T-helper 2 cell treated with Interferon-gamma antibody and Interleukin-4, amounts not matched to agents 5 μg/mL and 100 μg/mL, for 36 hours (primary cell): ENCODE measurements around the gene LRG1.

Experiments used
- DNase-seq: peaks from one replicate; pipeline ENCODE4 v3.0.0; 2021; ENCODE audit warnings: low spot score
- H3K27ac Mint-ChIP-seq: one replicate; pipeline ENCODE4 v1.8.0; 2021; ENCODE audit warnings: mild to moderate bottlenecking, mixed read lengths
- H3K27me3 Mint-ChIP-seq: one replicate; pipeline ENCODE4 v1.8.0; 2021; ENCODE audit warnings: low read depth, mixed read lengths
- H3K36me3 Mint-ChIP-seq: one replicate; pipeline ENCODE4 v1.8.0; 2021; ENCODE audit warnings: low read depth, mixed read lengths
- H3K4me1 Mint-ChIP-seq: one replicate; pipeline ENCODE4 v1.8.0; 2021; ENCODE audit warnings: low read depth, mixed read lengths
- H3K4me3 Mint-ChIP-seq: one replicate; pipeline ENCODE4 v1.8.0; 2022; ENCODE audit warnings: mild to moderate bottlenecking, moderate library complexity, mixed read lengths
- H3K9me3 Mint-ChIP-seq: one replicate; pipeline ENCODE4 v1.8.0; 2021; ENCODE audit warnings: mixed read lengths

Gene LRG1

DNA sequence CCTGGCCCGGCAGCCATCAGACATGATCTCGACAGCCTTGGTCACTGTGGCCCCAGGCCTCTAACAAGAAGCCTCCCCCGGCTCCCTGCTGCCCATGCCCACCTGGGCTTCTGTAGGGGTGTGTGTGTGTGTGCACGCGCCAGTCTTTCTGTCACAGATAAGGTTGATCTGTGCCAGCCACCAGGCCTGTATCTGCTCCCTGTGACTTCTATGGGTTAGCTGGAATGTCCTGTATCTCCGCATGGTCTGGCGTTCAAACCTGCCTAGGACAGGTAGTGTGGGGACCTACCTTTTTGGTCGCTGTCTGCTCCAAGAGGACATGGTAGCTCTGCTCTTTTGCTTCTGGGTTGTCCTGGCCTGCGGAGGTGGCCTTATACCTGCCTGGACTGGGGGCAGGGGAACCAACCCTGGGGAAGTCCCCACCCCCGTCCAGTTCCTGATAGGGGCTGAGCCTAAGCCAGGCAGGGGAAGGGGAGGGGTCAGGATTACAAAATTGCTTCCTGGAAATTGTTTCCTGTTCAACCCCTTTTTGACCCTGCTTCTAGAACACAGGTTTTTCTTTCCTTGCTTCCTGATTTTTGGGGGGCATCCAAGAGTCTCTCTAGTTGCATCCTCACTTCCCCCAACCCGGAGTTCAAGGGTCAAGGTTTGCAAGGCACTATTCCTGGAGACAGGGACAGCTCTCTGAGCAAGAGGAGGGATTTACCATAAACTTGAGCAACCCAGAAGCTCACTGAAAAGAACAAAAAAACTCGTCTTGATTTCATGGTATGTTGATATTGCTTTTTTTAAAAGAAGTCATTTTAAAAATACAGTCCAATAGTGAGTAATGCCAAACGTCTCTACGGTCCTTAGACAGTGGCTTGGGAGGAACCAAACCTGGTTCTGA is at the start of gene LRG1:
Gene LRG1, minus strand, starts transcription at position 344 of the 889 bp plus-strand sequence. Its CDS starts 23 bp downstream, at position 321.
- Mint-ChIP-seq H3K4me3 (peak within 1 kb of the TSS; percentile 27), H3K27ac (no peak within 1 kb of the TSS), H3K4me1 (peaks cover 3% of the 10 kb centered on the region), H3K36me3 (no peaks in the 10 kb centered on the region), H3K27me3 (peaks cover 4% of the 10 kb centered on the region), H3K9me3 (peaks cover 4% of the 10 kb centered on the region)
- DNase-seq = no peak

DNA sequence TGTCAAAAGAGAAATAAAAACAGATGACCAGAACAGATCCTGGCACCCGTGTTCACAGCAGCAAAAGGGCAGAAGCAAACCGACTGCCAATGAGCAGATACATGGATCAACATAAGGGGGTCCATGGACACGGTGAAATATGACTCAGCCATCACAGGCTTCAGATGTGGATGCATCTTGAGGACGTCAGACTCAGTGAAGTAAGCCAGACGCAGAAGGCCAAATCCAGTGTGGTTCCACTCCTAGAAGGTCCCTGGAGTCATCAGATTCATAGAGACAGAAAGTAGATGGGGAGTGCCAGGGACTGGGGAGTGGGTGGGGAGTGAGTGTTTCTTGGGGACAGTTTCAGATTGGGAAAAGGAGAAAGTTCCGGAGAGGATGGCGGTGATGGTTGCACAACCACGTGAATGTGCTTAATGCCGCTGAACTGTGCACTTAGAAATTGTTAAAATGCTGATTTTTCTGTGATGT is 48.5 kb upstream of the LRG1 start:
- no peaks in the 10 kb centered on the region for H3K9me3 Mint-ChIP-seq
- DNase-seq = no peak
- no peaks in the 10 kb centered on the region for H3K36me3 Mint-ChIP-seq
- no peaks in the 10 kb centered on the region for H3K4me1 Mint-ChIP-seq
- H3K27ac Mint-ChIP-seq = no peak overlapping the region
- peaks cover 49% of the 10 kb centered on the region for H3K27me3 Mint-ChIP-seq
- no peak overlapping the region for H3K4me3 Mint-ChIP-seq

DNA sequence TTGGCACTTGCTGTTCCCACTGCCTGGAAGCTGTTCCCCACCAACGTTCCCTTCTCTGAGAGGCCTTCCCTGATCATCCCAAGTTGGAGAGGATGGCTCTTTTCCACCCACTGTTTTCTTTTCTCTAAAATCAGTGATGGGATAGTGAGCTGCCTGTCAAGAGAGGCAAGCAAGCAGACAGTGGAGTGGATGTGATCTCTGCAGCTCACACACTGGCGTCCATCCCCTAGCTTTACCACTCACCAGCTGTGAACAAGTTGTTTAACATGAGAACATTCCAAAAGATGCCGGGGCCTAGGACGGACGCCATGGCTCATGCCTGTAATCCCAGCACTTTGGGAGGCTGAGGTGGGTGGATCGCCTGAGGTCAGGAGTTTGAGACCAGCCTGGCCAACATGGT is 47.7 kb upstream of the LRG1 start:
- no peak for DNase-seq
- Mint-ChIP-seq H3K4me1 (no peaks in the 10 kb centered on the region), H3K27me3 (peaks cover 48% of the 10 kb centered on the region), H3K27ac (no peak overlapping the region), H3K36me3 (no peaks in the 10 kb centered on the region), H3K4me3 (no peak overlapping the region), H3K9me3 (no peaks in the 10 kb centered on the region)

GRCh38 chr19:4586691-4587090 is 46.9 kb upstream of the LRG1 start:
- Mint-ChIP-seq H3K4me3 (no peak overlapping the region), H3K9me3 (no peaks in the 10 kb centered on the region), H3K4me1 (peaks cover 1% of the 10 kb centered on the region), H3K36me3 (no peaks in the 10 kb centered on the region), H3K27me3 (peaks cover 54% of the 10 kb centered on the region), H3K27ac (no peak overlapping the region)
- no peak for DNase-seq

- Mint-ChIP-seq H3K4me1 (peaks cover 1% of the 10 kb centered on the region), H3K36me3 (no peaks in the 10 kb centered on the region), H3K27ac (no peak overlapping the region), H3K27me3 (peaks cover 49% of the 10 kb centered on the region), H3K4me3 (no peak overlapping the region), H3K9me3 (no peaks in the 10 kb centered on the region)
- no peak for DNase-seq
Measured at GRCh38 chr19:4586245-4586644, 46.4 kb upstream of the LRG1 start.

DNA sequence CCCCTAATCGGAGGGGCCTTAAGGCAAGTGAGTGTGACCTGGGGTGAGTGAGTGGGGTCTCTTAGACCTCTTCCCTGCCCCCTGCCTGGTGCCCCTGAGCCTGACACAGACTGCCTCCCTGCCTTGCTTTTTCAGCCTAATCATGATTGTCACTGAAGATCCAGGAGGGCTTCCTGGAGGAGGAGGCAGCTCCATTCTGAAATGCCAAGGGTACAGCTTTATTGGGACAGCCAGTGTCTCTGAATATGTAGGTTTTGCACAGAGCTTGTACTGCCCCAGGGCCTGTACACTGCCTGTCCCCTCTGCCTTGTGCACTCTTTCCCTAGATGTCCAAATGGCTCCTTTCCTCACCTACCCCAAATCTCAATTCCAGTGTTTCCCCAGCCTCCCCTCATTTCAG is 45.7 kb upstream of the LRG1 start:
- no peak for DNase-seq
- Mint-ChIP-seq H3K9me3 (no peaks in the 10 kb centered on the region), H3K4me3 (no peak overlapping the region), H3K4me1 (peaks cover 1% of the 10 kb centered on the region), H3K27ac (no peak overlapping the region), H3K36me3 (no peaks in the 10 kb centered on the region), H3K27me3 (peaks cover 44% of the 10 kb centered on the region)

- no peak for DNase-seq
- no peaks in the 10 kb centered on the region for H3K9me3 Mint-ChIP-seq
Measured at GRCh38 chr19:4584670-4585460, 45.0 kb upstream of the LRG1 start.

GRCh38 chr19:4583961-4584669 is 44.3 kb upstream of the LRG1 start:
- peaks cover 1% of the 10 kb centered on the region for H3K4me1 Mint-ChIP-seq
- peaks cover 52% of the 10 kb centered on the region for H3K27me3 Mint-ChIP-seq
- H3K36me3 Mint-ChIP-seq = no peaks in the 10 kb centered on the region
- no peak for DNase-seq
- H3K9me3 Mint-ChIP-seq = no peaks in the 10 kb centered on the region
- no peak overlapping the region for H3K27ac Mint-ChIP-seq
- H3K4me3 Mint-ChIP-seq = no peak overlapping the region

More at GRCh38 chr19:4584670-4585460, 45.0 kb upstream of the LRG1 start:
- Mint-ChIP-seq H3K4me3 (no peak overlapping the region), H3K4me1 (peaks cover 1% of the 10 kb centered on the region), H3K27me3 (peaks cover 44% of the 10 kb centered on the region), H3K36me3 (no peaks in the 10 kb centered on the region), H3K27ac (no peak overlapping the region)

- H3K9me3 Mint-ChIP-seq = no peaks in the 10 kb centered on the region
Measured at GRCh38 chr19:4582980-4583842, 43.4 kb upstream of the LRG1 start.

GRCh38 chr19:4581666-4582553 is 42.1 kb upstream of the LRG1 start:
- H3K4me3 Mint-ChIP-seq = peak overlapping the region; percentile 34
- H3K27me3 Mint-ChIP-seq = peaks cover 50% of the 10 kb centered on the region
- H3K27ac Mint-ChIP-seq = no peak overlapping the region
- no peak for DNase-seq
- no peaks in the 10 kb centered on the region for H3K9me3 Mint-ChIP-seq
- H3K36me3 Mint-ChIP-seq = no peaks in the 10 kb centered on the region
- H3K4me1 Mint-ChIP-seq = peaks cover 1% of the 10 kb centered on the region

More at GRCh38 chr19:4582980-4583842, 43.4 kb upstream of the LRG1 start:
- Mint-ChIP-seq H3K36me3 (no peaks in the 10 kb centered on the region), H3K4me3 (no peak overlapping the region), H3K27ac (no peak overlapping the region), H3K27me3 (peaks cover 55% of the 10 kb centered on the region), H3K4me1 (peaks cover 1% of the 10 kb centered on the region)
- no peak for DNase-seq

DNA sequence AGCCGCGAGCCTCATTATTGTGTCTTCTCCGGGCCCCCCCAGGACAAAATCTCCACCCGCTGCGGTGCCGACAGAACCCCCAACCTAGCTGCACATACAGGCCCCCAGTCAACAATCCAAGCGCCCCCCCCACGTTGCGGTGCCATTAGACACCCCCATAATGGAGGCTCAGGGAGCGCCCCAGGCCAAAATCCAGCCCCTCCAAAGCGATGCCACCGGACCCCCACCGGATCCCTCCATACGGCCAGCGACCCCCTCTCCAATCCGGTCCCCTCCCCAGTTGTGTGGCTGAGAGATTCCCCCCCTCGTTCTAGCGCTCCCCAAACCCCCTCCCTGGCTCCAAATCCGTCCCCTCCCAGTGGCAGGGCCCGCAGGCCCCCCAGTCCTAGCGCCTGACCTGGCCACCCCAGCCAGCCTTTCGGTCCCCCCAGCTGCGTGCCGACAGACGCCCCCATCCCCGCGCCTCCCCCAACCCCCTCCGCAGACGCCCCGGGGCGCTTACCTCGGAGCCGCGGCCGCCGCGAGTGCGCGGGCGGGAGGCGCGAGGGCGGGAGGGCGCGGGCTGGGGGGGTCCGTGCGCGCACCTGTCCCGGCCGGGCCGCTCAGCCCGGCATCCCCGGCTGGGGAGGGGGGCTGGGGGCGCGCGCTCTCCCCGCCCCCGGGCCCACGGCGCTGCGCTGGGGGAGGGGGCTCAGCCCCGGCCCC is 41.3 kb upstream of the LRG1 start:
- H3K9me3 Mint-ChIP-seq = no peaks in the 10 kb centered on the region
- H3K27me3 Mint-ChIP-seq = peaks cover 51% of the 10 kb centered on the region
- H3K4me3 Mint-ChIP-seq = no peak overlapping the region
- DNase-seq = no peak
- H3K27ac Mint-ChIP-seq = no peak overlapping the region
- H3K4me1 Mint-ChIP-seq = peaks cover 1% of the 10 kb centered on the region
- H3K36me3 Mint-ChIP-seq = no peaks in the 10 kb centered on the region
